DND-41 (cell line): ENCODE measurements around the gene VPS18.

Source experiments
- EZH2 ChIP-seq: IDR thresholded peaks from 3 replicates; pipeline ENCODE4 v1.6.1; 2012; ENCODE audit warnings: borderline replicate concordance, low read depth, mild to moderate bottlenecking, moderate library complexity, low read length, inconsistent platforms; ENCODE audit not compliant: severe bottlenecking
- TF ChIP-seq, protein P1 (sequence below): IDR thresholded peaks from 2 replicates; pipeline ENCODE4 v1.5.1; 2012; ENCODE audit warnings: borderline replicate concordance, low read length, moderate library complexity, mild to moderate bottlenecking; ENCODE audit not compliant: poor library complexity, severe bottlenecking; ENCODE audit errors: extremely low read depth

DNA sequence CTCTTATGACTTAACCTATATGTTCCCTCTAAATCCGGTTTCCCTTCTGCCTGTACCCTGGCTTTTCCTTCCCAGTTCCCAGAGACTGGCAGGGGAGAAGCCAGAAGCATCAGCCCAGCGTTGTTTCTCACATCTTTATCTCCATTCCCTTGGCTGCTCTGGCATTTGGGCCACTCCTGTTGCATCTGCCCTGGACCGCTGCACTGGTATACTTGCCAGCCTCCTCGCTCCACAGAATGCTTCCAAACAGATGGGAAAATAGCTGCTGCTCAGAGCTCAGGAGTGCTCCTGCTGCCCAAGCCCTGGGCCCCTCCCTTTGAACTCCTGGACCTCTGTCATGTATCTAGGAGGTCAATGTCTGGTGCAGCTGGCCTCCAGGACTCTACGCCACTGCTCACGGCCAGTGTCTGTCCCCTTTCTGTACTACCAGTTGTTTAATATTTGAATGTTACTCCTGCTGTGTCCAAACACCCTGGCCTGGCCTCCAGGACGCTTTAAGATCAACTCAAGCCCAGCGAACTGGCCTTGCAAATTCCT is 43.6 kb upstream of the VPS18 start:
- no peak for TF ChIP-seq EZH2
- TF ChIP-seq, protein P1, sequence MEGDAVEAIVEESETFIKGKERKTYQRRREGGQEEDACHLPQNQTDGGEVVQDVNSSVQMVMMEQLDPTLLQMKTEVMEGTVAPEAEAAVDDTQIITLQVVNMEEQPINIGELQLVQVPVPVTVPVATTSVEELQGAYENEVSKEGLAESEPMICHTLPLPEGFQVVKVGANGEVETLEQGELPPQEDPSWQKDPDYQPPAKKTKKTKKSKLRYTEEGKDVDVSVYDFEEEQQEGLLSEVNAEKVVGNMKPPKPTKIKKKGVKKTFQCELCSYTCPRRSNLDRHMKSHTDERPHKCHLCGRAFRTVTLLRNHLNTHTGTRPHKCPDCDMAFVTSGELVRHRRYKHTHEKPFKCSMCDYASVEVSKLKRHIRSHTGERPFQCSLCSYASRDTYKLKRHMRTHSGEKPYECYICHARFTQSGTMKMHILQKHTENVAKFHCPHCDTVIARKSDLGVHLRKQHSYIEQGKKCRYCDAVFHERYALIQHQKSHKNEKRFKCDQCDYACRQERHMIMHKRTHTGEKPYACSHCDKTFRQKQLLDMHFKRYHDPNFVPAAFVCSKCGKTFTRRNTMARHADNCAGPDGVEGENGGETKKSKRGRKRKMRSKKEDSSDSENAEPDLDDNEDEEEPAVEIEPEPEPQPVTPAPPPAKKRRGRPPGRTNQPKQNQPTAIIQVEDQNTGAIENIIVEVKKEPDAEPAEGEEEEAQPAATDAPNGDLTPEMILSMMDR, result no peak
